HepG2 (cell line): Measurements from ENCODE around the gene LCE7A. TPM values are rescaled to one million over a fixed set of nuclear protein-coding genes. Genes with fewer than 3 reads are reported as not detected.

Source experiments
- ATAC-seq: fragments of 200-7000 bp; cut with Tn5 transposase; 3 replicates; pipeline ENCODE4 v1.9.1; 2020; ENCODE audit warnings: mild to moderate bottlenecking, moderate library complexity
- BruUV-seq: library from RNA; stranded (reverse); fragments of 400-500 nt; replicated peaks from 2 replicates; lab custom pipeline; 2021; lab: Mats Ljungman, UMichigan
- CTCF ChIA-PET: fragments of 300-600 bp; formaldehyde crosslinking; extraction: SDS; loops from one replicate; lab custom pipeline; 2021; ENCODE audit warnings: low total read pairs, inconsistent platforms, low intra/inter-chr PET ratio; lab: Yijun Ruan, JAX
- POLR2A ChIA-PET: fragments of 350-600 bp; sonication (Branson Sonifier 250); formaldehyde crosslinking; loops from one replicate; lab custom pipeline; 2020; ENCODE audit warnings: antibody characterized with exemption, inconsistent platforms; lab: Yijun Ruan, JAX
- DNase-seq: peaks from one replicate; pipeline ENCODE4 v3.0.0-alpha.2; 2015; ENCODE audit warnings: low spot score
- FAIRE-seq: peaks from 3 replicates; lab custom pipeline; 2011; peaks lifted over from hg19 to GRCh38; lab: Jason Lieb, UNC
- H2AFZ ChIP-seq: one replicate; pipeline ENCODE4 v1.6.1; 2011; ENCODE audit warnings: low read length, inconsistent platforms
- H3K27ac ChIP-seq: fragments of 300-600 bp; 3 replicates; pipeline ENCODE4 v1.8.0; 2011; ENCODE audit warnings: mixed run types, mild to moderate bottlenecking, mixed read lengths, low read length, inconsistent platforms; ENCODE audit not compliant: insufficient read depth; ENCODE audit errors: extremely low read length
- H3K27me3 ChIP-seq, 2 experiments: fragments of 200-600 bp in 1 of 2; 2 replicates in 1 of 2; 3 replicates in 1 of 2; pipeline versions ENCODE4 v1.6.0 to v1.8.0; 2011; ENCODE audit warnings: low read length in 2 of 2, mild to moderate bottlenecking in 2 of 2, moderate library complexity in 2 of 2, inconsistent platforms in 1 of 2; ENCODE audit not compliant: insufficient read depth in 2 of 2, control insufficient read depth in 1 of 2
- H3K36me3 ChIP-seq, 2 experiments: fragments of 200-600 bp in 1 of 2; replicated peaks in 1 of 2; 2 replicates in 1 of 2; 3 replicates in 1 of 2; pipeline versions ENCODE4 v1.5.1 to v1.8.0; 2011; ENCODE audit warnings: low read length in 2 of 2, inconsistent platforms in 1 of 2; ENCODE audit not compliant: insufficient read depth in 2 of 2, control insufficient read depth in 1 of 2
- H3K4me1 ChIP-seq: 2 replicates; pipeline ENCODE4 v1.5.1; 2012; ENCODE audit warnings: low read length, inconsistent platforms; ENCODE audit not compliant: insufficient read depth
- H3K4me2 ChIP-seq: 2 replicates; pipeline ENCODE4 v1.6.0; 2011; ENCODE audit warnings: low read depth, low read length, inconsistent platforms
- H3K4me3 ChIP-seq, 3 experiments: fragments of 200-600 bp in 1 of 3; sonication (generic), shearing (Covaris generic) in 1 of 3; replicated peaks in 1 of 3; 2 replicates each; pipeline ENCODE4 v1.5.1; 2011 to 2016; ENCODE audit warnings: low read length in 3 of 3, inconsistent platforms in 2 of 3, low read depth in 2 of 3, mild to moderate bottlenecking in 2 of 3, control low read depth in 1 of 3, mixed read lengths in 1 of 3; ENCODE audit not compliant: insufficient read depth in 1 of 3
- H3K79me2 ChIP-seq: one replicate; pipeline ENCODE4 v1.6.1; 2011; ENCODE audit warnings: low read length, inconsistent platforms; ENCODE audit not compliant: insufficient read depth
- H3K9ac ChIP-seq: 2 replicates; pipeline ENCODE4 v1.6.0; 2011; ENCODE audit warnings: mild to moderate bottlenecking, low read depth, low read length, inconsistent platforms; ENCODE audit not compliant: insufficient read depth
- H3K9me3 ChIP-seq: 2 replicates; pipeline ENCODE4 v1.5.1; 2012; ENCODE audit warnings: mild to moderate bottlenecking, low read length
- H4K20me1 ChIP-seq: 2 replicates; pipeline ENCODE4 v1.6.0; 2011; ENCODE audit warnings: inconsistent platforms, mild to moderate bottlenecking, low read length, moderate library complexity; ENCODE audit not compliant: insufficient read depth
- ASH2L ChIP-seq: fragments of 300-600, 200-600 bp; sonication (generic); IDR thresholded peaks from 2 replicates; pipeline ENCODE4 v1.7.0; 2017; ENCODE audit warnings: low read depth, mild to moderate bottlenecking, moderate library complexity, mixed read lengths, low read length; ENCODE audit not compliant: insufficient read length
- CEBPG ChIP-seq: IDR thresholded peaks from 2 replicates; pipeline ENCODE4 v1.6.1; 2016
- HDAC1 ChIP-seq: sonication (generic); formaldehyde crosslinking; IDR thresholded peaks from 2 replicates; pipeline ENCODE4 v1.5.1; 2020; ENCODE audit warnings: mild to moderate bottlenecking, missing genetic modification reagents
- IRF2 ChIP-seq: IDR thresholded peaks from 2 replicates; pipeline ENCODE4 v1.6.1; 2018; ENCODE audit warnings: missing genetic modification reagents, missing compliant biosample characterization
- SIX1 ChIP-seq: sonication (generic); formaldehyde crosslinking; IDR thresholded peaks from 2 replicates; pipeline ENCODE4 v1.4.0; 2020; ENCODE audit warnings: missing genetic modification reagents, borderline replicate concordance
- SMARCE1 ChIP-seq: fragments of 450-650 bp; IDR thresholded peaks from 2 replicates; pipeline ENCODE4 v1.6.1; 2017; ENCODE audit warnings: borderline replicate concordance
- THYN1 ChIP-seq: sonication (generic); formaldehyde crosslinking; IDR thresholded peaks from 2 replicates; pipeline ENCODE4 v1.8.1; 2023; ENCODE audit warnings: low read depth, mild to moderate bottlenecking, moderate library complexity, missing genetic modification reagents, borderline replicate concordance
- ZFP82 ChIP-seq: sonication (generic); formaldehyde crosslinking; IDR thresholded peaks from 2 replicates; pipeline ENCODE4 v1.5.1; 2020; ENCODE audit warnings: mild to moderate bottlenecking, missing genetic modification reagents, borderline replicate concordance
- ZKSCAN5 ChIP-seq: sonication (generic); formaldehyde crosslinking; IDR thresholded peaks from 2 replicates; pipeline ENCODE4 v1.5.1; 2020; ENCODE audit warnings: mild to moderate bottlenecking, missing genetic modification reagents
- ZNF432 ChIP-seq: sonication (generic); formaldehyde crosslinking; IDR thresholded peaks from 2 replicates; pipeline ENCODE4 v1.5.0; 2020; ENCODE audit warnings: missing genetic modification reagents, mild to moderate bottlenecking, borderline replicate concordance
- ZNF468 ChIP-seq: sonication (generic); formaldehyde crosslinking; IDR thresholded peaks from 2 replicates; pipeline ENCODE4 v1.8.0; 2022; ENCODE audit warnings: mild to moderate bottlenecking, moderate library complexity, missing genetic modification reagents
- ZNF547 ChIP-seq: sonication (generic); formaldehyde crosslinking; IDR thresholded peaks from 2 replicates; pipeline ENCODE4 v1.5.1; 2020; ENCODE audit warnings: mild to moderate bottlenecking, missing genetic modification reagents
- ZNF598 ChIP-seq: sonication (generic); formaldehyde crosslinking; IDR thresholded peaks from 2 replicates; pipeline ENCODE4 v1.5.1; 2020; ENCODE audit warnings: mild to moderate bottlenecking, missing genetic modification reagents, borderline replicate concordance
- ZSCAN30 ChIP-seq: sonication (generic); formaldehyde crosslinking; IDR thresholded peaks from 2 replicates; pipeline ENCODE4 v1.5.0; 2020; ENCODE audit warnings: mild to moderate bottlenecking, missing genetic modification reagents
- WGBS: methylation state at CpG from one replicate; pipeline ENCODE4 v1.1.6; 2017; ENCODE audit warnings: low lambda C conversion rate; 5-methylcytosine and 5-hydroxymethylcytosine counted together
- in situ Hi-C: cut with HindIII; loops from 2 replicates; pipeline ENCODE4 v1.10.0; 2017; ENCODE audit warnings: low pct_unique_long_range_greater_than_20kb; ENCODE audit not compliant: extremely low pct_ligation_motif_present
- intact Hi-C: fragments of 100-400 bp; cut with micrococcal nuclease; formaldehyde crosslinking; loops from one replicate; pipeline ENCODE4 v1.10.0; 2022; ENCODE audit not compliant: unreplicated experiment
- polyA plus RNA-seq, 8 experiments: library from polyadenylated mRNA; depleted of rRNA in 3 of 8; stranded (reverse) in 7 of 8; unstranded in 1 of 8; fragments of >200 nt; fragmentation: Illumina TruSeq in 4 of 8; extraction: Trizol in 4 of 8; gene quantifications; 2 replicates each; pipeline versions ENCODE4 v1.2.1 to v1.2.3, GENCODE V29; 2011 to 2016; ENCODE audit warnings: low read depth in 4 of 8, missing spikeins in 1 of 8, mixed read lengths in 1 of 8; ENCODE audit not compliant: insufficient read depth in 1 of 8
- total RNA-seq, 5 experiments: library from RNA; depleted of rRNA; stranded (reverse); fragments of >200 nt; fragmentation: Illumina TruSeq; extraction: Trizol; gene quantifications; 2 replicates each; pipeline ENCODE4 v1.2.3, GENCODE V29; 2016; ENCODE audit warnings: low read depth in 1 of 5
- TF ChIP-seq, protein P1 (sequence below): sonication (generic); formaldehyde crosslinking; conservative IDR thresholded peaks from 2 replicates; pipeline ENCODE4 v1.8.0; 2022; ENCODE audit warnings: mild to moderate bottlenecking, moderate library complexity, missing genetic modification reagents
- TF ChIP-seq, protein P2 (sequence below): sonication (generic); formaldehyde crosslinking; IDR thresholded peaks from 2 replicates; pipeline ENCODE4 v1.5.1; 2020; ENCODE audit warnings: mild to moderate bottlenecking, missing genetic modification reagents, borderline replicate concordance

Gene LCE7A
- total and polyA plus RNA-seq, 2 of the 13 experiments (the other 11 are each of a cell fraction or from before 2014, with no cell fraction given): not detected

DNA sequence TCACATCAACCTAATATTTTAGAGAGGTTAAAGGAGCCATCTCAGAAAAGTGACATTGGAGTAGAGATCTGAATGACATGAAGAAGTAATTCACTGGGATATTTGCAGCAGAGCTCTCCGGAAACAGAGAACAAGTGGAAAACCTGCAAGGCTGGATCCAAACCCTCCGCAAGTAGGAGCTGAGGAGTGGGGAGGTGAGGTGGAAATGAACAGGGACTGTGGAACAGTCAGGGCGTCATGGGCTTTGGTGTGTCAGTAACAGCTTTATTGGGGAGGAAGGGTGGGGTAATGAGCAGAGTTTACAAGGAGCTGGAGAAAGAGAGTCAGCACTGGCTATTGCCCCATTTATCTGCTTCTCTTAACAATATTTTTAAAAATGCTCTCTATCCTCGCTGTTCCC is 39.2 kb downstream of the LCE7A start (continued):
- TF ChIP-seq, protein P1, sequence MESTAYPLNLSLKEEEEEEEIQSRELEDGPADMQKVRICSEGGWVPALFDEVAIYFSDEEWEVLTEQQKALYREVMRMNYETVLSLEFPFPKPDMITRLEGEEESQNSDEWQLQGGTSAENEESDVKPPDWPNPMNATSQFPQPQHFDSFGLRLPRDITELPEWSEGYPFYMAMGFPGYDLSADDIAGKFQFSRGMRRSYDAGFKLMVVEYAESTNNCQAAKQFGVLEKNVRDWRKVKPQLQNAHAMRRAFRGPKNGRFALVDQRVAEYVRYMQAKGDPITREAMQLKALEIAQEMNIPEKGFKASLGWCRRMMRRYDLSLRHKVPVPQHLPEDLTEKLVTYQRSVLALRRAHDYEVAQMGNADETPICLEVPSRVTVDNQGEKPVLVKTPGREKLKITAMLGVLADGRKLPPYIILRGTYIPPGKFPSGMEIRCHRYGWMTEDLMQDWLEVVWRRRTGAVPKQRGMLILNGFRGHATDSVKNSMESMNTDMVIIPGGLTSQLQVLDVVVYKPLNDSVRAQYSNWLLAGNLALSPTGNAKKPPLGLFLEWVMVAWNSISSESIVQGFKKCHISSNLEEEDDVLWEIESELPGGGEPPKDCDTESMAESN (CRISPR knock-in tag): no peak

DNA sequence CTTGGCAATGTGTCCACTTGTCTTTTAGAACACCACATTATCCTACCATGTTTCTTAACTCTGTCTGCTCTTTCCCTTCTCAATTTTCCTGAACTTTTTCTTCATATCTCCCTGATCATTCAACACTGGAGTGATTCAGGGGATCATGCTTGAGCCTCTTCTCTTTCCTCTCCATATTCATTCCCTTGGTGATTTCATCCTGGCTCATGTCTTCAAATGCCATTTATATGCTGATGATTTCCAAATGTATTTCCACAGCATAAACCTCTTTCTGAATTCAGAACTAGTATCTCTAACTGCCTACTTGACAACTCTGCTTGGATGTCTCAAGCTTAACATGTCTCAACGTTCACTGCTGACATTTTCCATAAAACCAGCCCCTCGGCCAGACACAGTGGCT is 40.1 kb downstream of the LCE7A start:
- ATAC-seq (no peak), FAIRE-seq (no peak), DNase-seq (no peak)
- WGBS: 0% methylated on average over 2 of the region's 2 CpGs
- Histone ChIP-seq H3K4me1 (no peaks in the 10 kb centered on the region), H3K27ac (no peak overlapping the region), H3K4me3 (no peak overlapping the region), H3K9ac (no peak overlapping the region), H3K36me3 (no peaks in the 10 kb centered on the region), H3K27me3 (peaks cover 0 to 7% of the 10 kb centered on the region in 2 experiments; a peak in 1 of 5 replicates), H3K79me2 (no peaks in the 10 kb centered on the region), H2AFZ (no peak overlapping the region), H3K9me3 (no peaks in the 10 kb centered on the region), H3K4me2 (no peak overlapping the region), H4K20me1 (no peaks in the 10 kb centered on the region)
- intact Hi-C loops: loop anchor here (10.0 kb wide), 1 partner anchor 55 kb away; no protein-coding TSS in a partner anchor
- ChIA-PET POLR2A (no interaction called here), CTCF (no interaction called here)
- TF ChIP-seq CEBPG (CRISPR knock-in tag) (no peak), ZNF468 (CRISPR knock-in tag) (no peak), HDAC1 (CRISPR knock-in tag) (no peak), SMARCE1 (no peak), ZNF598 (CRISPR knock-in tag) (no peak), IRF2 (CRISPR knock-in tag) (no peak), ZNF432 (CRISPR knock-in tag) (no peak), ZFP82 (CRISPR knock-in tag) (no peak), ZSCAN30 (CRISPR knock-in tag) (no peak), ASH2L (no peak), SIX1 (CRISPR knock-in tag) (no peak), ZKSCAN5 (no peak), ZNF547 (CRISPR knock-in tag) (no peak), THYN1 (CRISPR knock-in tag) (no peak)
- TF ChIP-seq, protein P2, sequence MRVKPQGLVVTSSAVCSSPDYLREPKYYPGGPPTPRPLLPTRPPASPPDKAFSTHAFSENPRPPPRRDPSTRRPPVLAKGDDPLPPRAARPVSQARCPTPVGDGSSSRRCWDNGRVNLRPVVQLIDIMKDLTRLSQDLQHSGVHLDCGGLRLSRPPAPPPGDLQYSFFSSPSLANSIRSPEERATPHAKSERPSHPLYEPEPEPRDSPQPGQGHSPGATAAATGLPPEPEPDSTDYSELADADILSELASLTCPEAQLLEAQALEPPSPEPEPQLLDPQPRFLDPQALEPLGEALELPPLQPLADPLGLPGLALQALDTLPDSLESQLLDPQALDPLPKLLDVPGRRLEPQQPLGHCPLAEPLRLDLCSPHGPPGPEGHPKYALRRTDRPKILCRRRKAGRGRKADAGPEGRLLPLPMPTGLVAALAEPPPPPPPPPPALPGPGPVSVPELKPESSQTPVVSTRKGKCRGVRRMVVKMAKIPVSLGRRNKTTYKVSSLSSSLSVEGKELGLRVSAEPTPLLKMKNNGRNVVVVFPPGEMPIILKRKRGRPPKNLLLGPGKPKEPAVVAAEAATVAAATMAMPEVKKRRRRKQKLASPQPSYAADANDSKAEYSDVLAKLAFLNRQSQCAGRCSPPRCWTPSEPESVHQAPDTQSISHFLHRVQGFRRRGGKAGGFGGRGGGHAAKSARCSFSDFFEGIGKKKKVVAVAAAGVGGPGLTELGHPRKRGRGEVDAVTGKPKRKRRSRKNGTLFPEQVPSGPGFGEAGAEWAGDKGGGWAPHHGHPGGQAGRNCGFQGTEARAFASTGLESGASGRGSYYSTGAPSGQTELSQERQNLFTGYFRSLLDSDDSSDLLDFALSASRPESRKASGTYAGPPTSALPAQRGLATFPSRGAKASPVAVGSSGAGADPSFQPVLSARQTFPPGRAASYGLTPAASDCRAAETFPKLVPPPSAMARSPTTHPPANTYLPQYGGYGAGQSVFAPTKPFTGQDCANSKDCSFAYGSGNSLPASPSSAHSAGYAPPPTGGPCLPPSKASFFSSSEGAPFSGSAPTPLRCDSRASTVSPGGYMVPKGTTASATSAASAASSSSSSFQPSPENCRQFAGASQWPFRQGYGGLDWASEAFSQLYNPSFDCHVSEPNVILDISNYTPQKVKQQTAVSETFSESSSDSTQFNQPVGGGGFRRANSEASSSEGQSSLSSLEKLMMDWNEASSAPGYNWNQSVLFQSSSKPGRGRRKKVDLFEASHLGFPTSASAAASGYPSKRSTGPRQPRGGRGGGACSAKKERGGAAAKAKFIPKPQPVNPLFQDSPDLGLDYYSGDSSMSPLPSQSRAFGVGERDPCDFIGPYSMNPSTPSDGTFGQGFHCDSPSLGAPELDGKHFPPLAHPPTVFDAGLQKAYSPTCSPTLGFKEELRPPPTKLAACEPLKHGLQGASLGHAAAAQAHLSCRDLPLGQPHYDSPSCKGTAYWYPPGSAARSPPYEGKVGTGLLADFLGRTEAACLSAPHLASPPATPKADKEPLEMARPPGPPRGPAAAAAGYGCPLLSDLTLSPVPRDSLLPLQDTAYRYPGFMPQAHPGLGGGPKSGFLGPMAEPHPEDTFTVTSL (CRISPR knock-in tag): no peak
- BruUV-seq: no TSS peak
- in situ Hi-C loops: no loop called here
